GDM1 (cell line): Measurements from ENCODE around the gene TRAF3.
"Not testable (repeated sequence)": the region's sequence is repeated elsewhere in the genome, so short reads cannot be mapped to it uniquely, and the experiment has no call there.

Experiments used
- DNase-seq: peaks from one replicate; lab custom pipeline; 2025; lab: John Stamatoyannopoulos, UW

The TRAF3 gene

GRCh38 chr14:102923925-102924486, 146.8 kb downstream of the TRAF3 start:
- no peak for DNase-seq

GRCh38 chr14:102924632-102925588, 147.7 kb downstream of the TRAF3 start:
- no peak for DNase-seq

- no peak for DNase-seq
Measured at GRCh38 chr14:102925646-102926045, 148.4 kb downstream of the TRAF3 start.

GRCh38 chr14:102926104-102926503, 148.9 kb downstream of the TRAF3 start:
- no peak for DNase-seq

GRCh38 chr14:102926840-102927239, 149.6 kb downstream of the TRAF3 start:
- not testable (repeated sequence) for DNase-seq

- no peak for DNase-seq
Measured at GRCh38 chr14:102927346-102927877, 150.2 kb downstream of the TRAF3 start.

- DNase-seq: no peak
Measured at GRCh38 chr14:102927878-102928411, 150.7 kb downstream of the TRAF3 start.

GRCh38 chr14:102928412-102929240, 151.4 kb downstream of the TRAF3 start:
- DNase-seq: no peak

GRCh38 chr14:102929241-102930137, 152.2 kb downstream of the TRAF3 start:
- DNase-seq: no peak

- no peak for DNase-seq
Measured at GRCh38 chr14:102930138-102930752, 153.0 kb downstream of the TRAF3 start.

- no peak for DNase-seq
Measured at GRCh38 chr14:102930753-102931579, 153.7 kb downstream of the TRAF3 start.

GRCh38 chr14:102931580-102932285, 154.5 kb downstream of the TRAF3 start:
- DNase-seq: no peak

GRCh38 chr14:102932484-102933248, 155.4 kb downstream of the TRAF3 start:
- DNase-seq: no peak

GRCh38 chr14:102933618-102934231, 156.5 kb downstream of the TRAF3 start:
- no peak for DNase-seq

GRCh38 chr14:102935756-102936155, 158.5 kb downstream of the TRAF3 start:
- DNase-seq: no peak

- DNase-seq: no peak
Measured at GRCh38 chr14:102937331-102938175, 160.3 kb downstream of the TRAF3 start.

GRCh38 chr14:102938191-102938590, 160.9 kb downstream of the TRAF3 start:
- DNase-seq: no peak
